HCT116 (cell line): ENCODE data around the gene NDUFB8. TPM values are rescaled to one million over a fixed set of nuclear protein-coding genes. Genes with fewer than 3 reads are reported as not detected.

Source experiments
- ATAC-seq: fragments of 200-7000 bp; cut with Tn5 transposase; 2 replicates; pipeline ENCODE4 v1.9.1; 2020; ENCODE audit warnings: mild to moderate bottlenecking, moderate library complexity
- BruUV-seq: library from RNA; stranded (reverse); fragments of 400-500 nt; replicated peaks from 2 replicates; lab custom pipeline; 2021; lab: Mats Ljungman, UMichigan
- CTCF ChIA-PET: fragments of 300-600 bp; sonication (Branson Sonifier 250); formaldehyde crosslinking; loops from one replicate; lab custom pipeline; 2021; ENCODE audit warnings: antibody characterized with exemption; lab: Charles Lee
- POLR2A ChIA-PET: fragments of 300-600, 350-600 bp; sonication (Branson Sonifier 250); formaldehyde crosslinking; loops from one replicate; lab custom pipeline; 2021; ENCODE audit warnings: antibody characterized with exemption; lab: Charles Lee
- RAD21 ChIA-PET, 2 experiments: fragments of 300-600 bp; sonication (Branson Sonifier 250); formaldehyde crosslinking; loops; one replicate each; lab custom pipeline; 2023; ENCODE audit warnings: low total read pairs in 2 of 2; ENCODE audit not compliant: uncharacterized antibody in 2 of 2, unreplicated experiment in 2 of 2, low non-redundant PET in 1 of 2; lab: Charles Lee
- DNase-seq: peaks from one replicate; pipeline ENCODE4 v3.0.0-alpha.2; 2010; ENCODE audit warnings: low read depth, low spot score
- H2AFZ ChIP-seq: fragments of 200-600 bp; shearing (Covaris generic), sonication (generic); 2 replicates; pipeline ENCODE4 v1.6.1; 2017; ENCODE audit warnings: low read depth, mixed run types, mixed read lengths, antibody characterized with exemption, low read length; ENCODE audit not compliant: poor library complexity, severe bottlenecking
- H3K27ac ChIP-seq: 2 replicates; pipeline ENCODE4 v1.5.1; 2012; ENCODE audit warnings: low read depth, low read length
- H3K27me3 ChIP-seq: fragments of 200-600 bp; sonication (generic); 2 replicates; pipeline ENCODE4 v1.6.1; 2016; ENCODE audit warnings: mixed run types, low read length, mixed read lengths; ENCODE audit not compliant: insufficient read depth
- H3K36me3 ChIP-seq, 2 experiments: fragments of 200-500 bp in 1 of 2; fragments of 200-600 bp in 1 of 2; sonication (Bioruptor generic) in 1 of 2; sonication (generic) in 1 of 2; 2 replicates each; pipeline versions ENCODE4 v1.5.1 to v1.6.1; 2014 to 2016; ENCODE audit warnings: low read length in 2 of 2, inconsistent platforms in 1 of 2, mixed read lengths in 1 of 2, mixed run types in 1 of 2; ENCODE audit not compliant: insufficient read depth in 2 of 2, control insufficient read depth in 1 of 2
- H3K4me1 ChIP-seq, 2 experiments: fragments of 200-600 bp in 1 of 2; sonication (generic) in 1 of 2; 2 replicates each; pipeline versions ENCODE4 v1.5.1 to v1.6.1; 2012 to 2017; ENCODE audit warnings: low read length in 2 of 2, inconsistent platforms in 1 of 2, mild to moderate bottlenecking in 1 of 2, mixed read lengths in 1 of 2, mixed run types in 1 of 2, moderate library complexity in 1 of 2; ENCODE audit not compliant: insufficient read depth in 2 of 2, control insufficient read depth in 1 of 2
- H3K4me2 ChIP-seq: fragments of 200-600 bp; sonication (generic); 2 replicates; pipeline ENCODE4 v1.6.1; 2017; ENCODE audit warnings: mixed run types, low read length, mixed read lengths
- H3K4me3 ChIP-seq, 2 experiments: fragments of 200-600 bp in 1 of 2; sonication (generic) in 1 of 2; replicated peaks in 1 of 2; 2 replicates each; pipeline ENCODE4 v1.5.1; 2011 to 2016; ENCODE audit warnings: low read length in 2 of 2, control low read depth in 1 of 2, low read depth in 1 of 2, mild to moderate bottlenecking in 1 of 2, mixed read lengths in 1 of 2, mixed run types in 1 of 2
- H3K79me2 ChIP-seq: fragments of 200-600 bp; sonication (generic); 2 replicates; pipeline ENCODE4 v1.6.1; 2017; ENCODE audit warnings: mild to moderate bottlenecking, mixed run types, low read length, moderate library complexity, mixed read lengths; ENCODE audit not compliant: insufficient read depth
- H3K9ac ChIP-seq: fragments of 200-600 bp; sonication (generic); 2 replicates; pipeline ENCODE4 v1.6.1; 2016; ENCODE audit warnings: low read length, mixed read lengths
- H3K9me2 ChIP-seq: fragments of 200-600 bp; sonication (generic), shearing (Covaris generic); 2 replicates; pipeline ENCODE4 v1.6.1; 2017; ENCODE audit warnings: mixed run types, mild to moderate bottlenecking, moderate library complexity; ENCODE audit not compliant: insufficient read depth
- H3K9me3 ChIP-seq, 2 experiments: fragments of 200-500 bp in 1 of 2; fragments of 200-600 bp in 1 of 2; sonication (Bioruptor generic) in 1 of 2; sonication (generic) in 1 of 2; 2 replicates each; pipeline ENCODE4 v1.6.1; 2014 to 2017; ENCODE audit warnings: low read length in 2 of 2, mixed read lengths in 2 of 2, inconsistent platforms in 1 of 2, low read depth in 1 of 2, mild to moderate bottlenecking in 1 of 2, mixed run types in 1 of 2, moderate library complexity in 1 of 2; ENCODE audit not compliant: control insufficient read depth in 1 of 2, insufficient read depth in 1 of 2
- H4K20me1 ChIP-seq: fragments of 200-600 bp; sonication (generic), shearing (Covaris generic); 2 replicates; pipeline ENCODE4 v1.6.1; 2017; ENCODE audit warnings: mixed run types, mild to moderate bottlenecking, moderate library complexity; ENCODE audit not compliant: insufficient read depth
- CBX3 ChIP-seq: IDR thresholded peaks from 2 replicates; pipeline ENCODE4 v1.6.1; 2012; ENCODE audit warnings: low read depth
- CEBPB ChIP-seq: IDR thresholded peaks from 2 replicates; pipeline ENCODE4 v1.6.1; 2012; ENCODE audit warnings: low read depth
- EGR1 ChIP-seq: IDR thresholded peaks from 2 replicates; pipeline ENCODE4 v1.6.1; 2012; ENCODE audit warnings: low read depth
- ELF1 ChIP-seq: IDR thresholded peaks from 2 replicates; pipeline ENCODE4 v1.6.1; 2012; ENCODE audit warnings: low read depth, borderline replicate concordance
- EZH2 ChIP-seq: fragments of 200-600 bp; sonication (generic); IDR thresholded peaks from 2 replicates; pipeline ENCODE4 v1.6.1; 2017; ENCODE audit warnings: antibody characterized with exemption, mixed run types
- EZH2phosphoT487 ChIP-seq: fragments of 200-600 bp; IDR thresholded peaks from 2 replicates; pipeline ENCODE4 v1.6.1; 2018; ENCODE audit warnings: antibody characterized with exemption, borderline replicate concordance
- POLR2A ChIP-seq: IDR thresholded peaks from 2 replicates; pipeline ENCODE4 v1.7.0; 2011; ENCODE audit warnings: borderline replicate concordance; ENCODE audit not compliant: insufficient read depth, insufficient read length; ENCODE audit errors: extremely low read depth
- POLR2AphosphoS5 ChIP-seq: IDR thresholded peaks from 2 replicates; pipeline ENCODE4 v1.6.1; 2011; ENCODE audit warnings: mild to moderate bottlenecking, low read depth, low read length, moderate library complexity
- RAD21 ChIP-seq: IDR thresholded peaks from 2 replicates; pipeline ENCODE4 v1.6.1; 2012; ENCODE audit warnings: low read depth, mild to moderate bottlenecking
- SIN3A ChIP-seq: IDR thresholded peaks from 2 replicates; pipeline ENCODE4 v1.6.1; 2012; ENCODE audit warnings: low read depth
- SP1 ChIP-seq: IDR thresholded peaks from 2 replicates; pipeline ENCODE4 v1.6.1; 2012; ENCODE audit warnings: low read depth
- SRF ChIP-seq: IDR thresholded peaks from 2 replicates; pipeline ENCODE4 v1.6.1; 2012; ENCODE audit warnings: low read depth
- TCF7L2 ChIP-seq: IDR thresholded peaks from 2 replicates; pipeline ENCODE4 v1.7.0; 2011; ENCODE audit warnings: borderline replicate concordance, inconsistent platforms; ENCODE audit not compliant: insufficient read depth, insufficient read length; ENCODE audit errors: extremely low read depth
- ZFX ChIP-seq: fragments of 450-650 bp; IDR thresholded peaks from 2 replicates; pipeline ENCODE4 v1.6.1; 2017
- ZNF274 ChIP-seq: fragments of 200-500 bp; sonication (Bioruptor generic); IDR thresholded peaks from 2 replicates; pipeline ENCODE4 v1.6.1; 2014; ENCODE audit warnings: mild to moderate bottlenecking, low read depth, low read length, inconsistent platforms
- intact Hi-C: fragments of 100-400 bp; cut with micrococcal nuclease; formaldehyde crosslinking; loops from 2 replicates; pipeline ENCODE4 v1.10.0; 2022
- total RNA-seq: library from RNA; stranded (reverse); gene quantifications from one replicate; pipeline ENCODE4 v1.2.1, GENCODE V29; 2021; ENCODE audit not compliant: unreplicated experiment
- TF ChIP-seq, protein P1 (sequence below), 3 experiments: fragments of 200-600 bp in 1 of 3; sonication (generic) in 1 of 3; IDR thresholded peaks in 2 of 3; conservative IDR thresholded peaks in 1 of 3; 2 replicates each; pipeline ENCODE4 v1.5.1; 2012 to 2017; ENCODE audit warnings: low read depth in 2 of 3, low read length in 2 of 3, antibody characterized with exemption in 1 of 3, borderline replicate concordance in 1 of 3, control low read depth in 1 of 3, mild to moderate bottlenecking in 1 of 3, mixed read lengths in 1 of 3, mixed run types in 1 of 3, moderate library complexity in 1 of 3; ENCODE audit not compliant: insufficient read depth in 1 of 3
- TF ChIP-seq, protein P2 (sequence below): IDR thresholded peaks from 2 replicates; pipeline ENCODE4 v1.6.1; 2012
- TF ChIP-seq, protein P3 (sequence below): IDR thresholded peaks from 2 replicates; pipeline ENCODE4 v1.6.1; 2012

The NDUFB8 gene
- total RNA-seq, 1 experiment from 2014 or later = 243 TPM

DNA sequence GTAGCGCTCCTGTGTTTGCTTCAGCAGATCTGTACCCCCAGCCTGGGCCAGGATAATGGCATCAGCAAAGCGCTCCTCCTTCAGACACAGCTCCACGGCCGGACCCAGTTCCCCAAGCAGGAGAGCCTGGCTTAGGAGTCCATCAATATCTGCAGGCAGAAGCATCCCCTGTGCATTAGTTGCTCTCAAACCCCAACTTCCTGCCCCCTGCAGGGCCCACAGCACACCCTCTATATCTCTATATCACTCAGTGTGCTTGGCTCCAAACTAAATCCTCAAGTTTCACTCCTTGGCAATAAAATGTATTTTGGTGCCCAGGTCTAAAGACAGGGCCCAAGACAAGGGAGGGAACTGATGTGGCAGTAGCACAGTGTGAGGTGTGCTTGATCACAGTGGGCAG lies 31.6 kb downstream of the NDUFB8 start:
- Histone ChIP-seq H3K79me2 (no peaks in the 10 kb centered on the region), H3K36me3 (peaks cover 15 to 38% of the 10 kb centered on the region in 2 experiments; a peak in 3 of 4 replicates), H3K4me1 (no peaks in the 10 kb centered on the region), H4K20me1 (no peaks in the 10 kb centered on the region), H3K4me2 (no peak overlapping the region), H3K9me2 (no peaks in the 10 kb centered on the region), H3K27me3 (no peaks in the 10 kb centered on the region), H2AFZ (no peak overlapping the region), H3K4me3 (no peak overlapping the region), H3K9ac (no peak overlapping the region), H3K9me3 (no peaks in the 10 kb centered on the region), H3K27ac (no peak overlapping the region)
- RAD21 ChIA-PET = no interaction called here
- intact Hi-C loops = no loop called here
- POLR2A ChIA-PET = no interaction called here
- no peak for ATAC-seq
- no TSS peak for BruUV-seq
- no peak for DNase-seq
- CTCF ChIA-PET = no interaction called here
- TF ChIP-seq TCF7L2 = no peak
- TF ChIP-seq ZFX = no peak
- TF ChIP-seq POLR2A = no peak
- no peak for TF ChIP-seq ZNF274
- TF ChIP-seq CEBPB = no peak
- TF ChIP-seq, protein P1, sequence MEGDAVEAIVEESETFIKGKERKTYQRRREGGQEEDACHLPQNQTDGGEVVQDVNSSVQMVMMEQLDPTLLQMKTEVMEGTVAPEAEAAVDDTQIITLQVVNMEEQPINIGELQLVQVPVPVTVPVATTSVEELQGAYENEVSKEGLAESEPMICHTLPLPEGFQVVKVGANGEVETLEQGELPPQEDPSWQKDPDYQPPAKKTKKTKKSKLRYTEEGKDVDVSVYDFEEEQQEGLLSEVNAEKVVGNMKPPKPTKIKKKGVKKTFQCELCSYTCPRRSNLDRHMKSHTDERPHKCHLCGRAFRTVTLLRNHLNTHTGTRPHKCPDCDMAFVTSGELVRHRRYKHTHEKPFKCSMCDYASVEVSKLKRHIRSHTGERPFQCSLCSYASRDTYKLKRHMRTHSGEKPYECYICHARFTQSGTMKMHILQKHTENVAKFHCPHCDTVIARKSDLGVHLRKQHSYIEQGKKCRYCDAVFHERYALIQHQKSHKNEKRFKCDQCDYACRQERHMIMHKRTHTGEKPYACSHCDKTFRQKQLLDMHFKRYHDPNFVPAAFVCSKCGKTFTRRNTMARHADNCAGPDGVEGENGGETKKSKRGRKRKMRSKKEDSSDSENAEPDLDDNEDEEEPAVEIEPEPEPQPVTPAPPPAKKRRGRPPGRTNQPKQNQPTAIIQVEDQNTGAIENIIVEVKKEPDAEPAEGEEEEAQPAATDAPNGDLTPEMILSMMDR (IDR thresholded peaks at IDR 0.05 in 2 of 3, conservative IDR thresholded peaks at IDR 0.05 in 1 of 3; ENCODE audit: borderline replicate concordance in 1 of 3, insufficient read depth in 1 of 3, low read depth in 2 of 3, low read length in 2 of 3) = no peak
- TF ChIP-seq, protein P2, sequence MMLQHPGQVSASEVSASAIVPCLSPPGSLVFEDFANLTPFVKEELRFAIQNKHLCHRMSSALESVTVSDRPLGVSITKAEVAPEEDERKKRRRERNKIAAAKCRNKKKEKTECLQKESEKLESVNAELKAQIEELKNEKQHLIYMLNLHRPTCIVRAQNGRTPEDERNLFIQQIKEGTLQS = no peak
- no peak for TF ChIP-seq SP1
- no peak for TF ChIP-seq SIN3A
- no peak for TF ChIP-seq ELF1
- no peak for TF ChIP-seq EZH2phosphoT487
- TF ChIP-seq RAD21 = no peak
- no peak for TF ChIP-seq EGR1
- TF ChIP-seq, protein P3, sequence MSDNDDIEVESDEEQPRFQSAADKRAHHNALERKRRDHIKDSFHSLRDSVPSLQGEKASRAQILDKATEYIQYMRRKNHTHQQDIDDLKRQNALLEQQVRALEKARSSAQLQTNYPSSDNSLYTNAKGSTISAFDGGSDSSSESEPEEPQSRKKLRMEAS = no peak
- no peak for TF ChIP-seq EZH2
- TF ChIP-seq SRF = no peak
- TF ChIP-seq CBX3 = no peak
- TF ChIP-seq POLR2AphosphoS5 = no peak
